IPS-18a (cell line): ENCODE measurements around the gene ANKFY1.

Experiments
- H3K27ac ChIP-seq: one replicate; pipeline ENCODE4 v1.5.1; 2013; ENCODE audit warnings: low read length
- H3K27me3 ChIP-seq: one replicate; pipeline ENCODE4 v1.6.1; 2013; ENCODE audit warnings: mild to moderate bottlenecking, low read length; ENCODE audit not compliant: control insufficient read depth, insufficient read depth
- H3K36me3 ChIP-seq: one replicate; pipeline ENCODE4 v1.6.1; 2013; ENCODE audit warnings: low read depth, low read length; ENCODE audit not compliant: control insufficient read depth
- H3K4me1 ChIP-seq: one replicate; pipeline ENCODE4 v1.6.1; 2013; ENCODE audit warnings: low read depth, low read length; ENCODE audit not compliant: control insufficient read depth
- H3K4me3 ChIP-seq: one replicate; pipeline ENCODE4 v1.5.1; 2013; ENCODE audit warnings: low read length
- H3K9ac ChIP-seq: one replicate; pipeline ENCODE4 v1.6.1; 2013; ENCODE audit warnings: mild to moderate bottlenecking, low read length, moderate library complexity
- H3K9me3 ChIP-seq: one replicate; pipeline ENCODE4 v1.6.1; 2013; ENCODE audit warnings: low read depth, low read length; ENCODE audit not compliant: control insufficient read depth

The ANKFY1 gene

DNA sequence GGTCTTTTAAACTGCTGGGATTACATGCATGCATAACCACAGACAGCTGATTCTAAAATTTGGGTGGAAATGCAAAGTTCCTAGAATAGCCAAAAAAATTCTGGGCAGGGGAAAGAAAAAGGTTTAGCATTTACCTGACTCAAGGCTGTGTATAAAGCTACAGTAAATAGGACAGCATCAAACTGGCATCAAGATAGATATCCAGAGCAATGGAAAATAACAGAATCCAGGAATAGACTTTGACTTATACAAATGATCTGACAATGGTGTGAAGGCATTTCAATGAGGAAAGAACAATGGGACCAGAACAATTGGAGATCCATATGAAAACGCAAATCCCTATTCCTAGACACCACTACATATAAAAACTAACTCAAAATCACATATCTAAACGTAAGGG lies 12.9 kb downstream of the ANKFY1 start:
- Histone ChIP-seq H3K27me3 (no peaks in the 10 kb centered on the region), H3K9ac (no peak overlapping the region), H3K4me3 (no peak overlapping the region), H3K36me3 (peaks cover 6% of the 10 kb centered on the region), H3K9me3 (no peaks in the 10 kb centered on the region), H3K27ac (no peak overlapping the region), H3K4me1 (peaks cover 17% of the 10 kb centered on the region)

DNA sequence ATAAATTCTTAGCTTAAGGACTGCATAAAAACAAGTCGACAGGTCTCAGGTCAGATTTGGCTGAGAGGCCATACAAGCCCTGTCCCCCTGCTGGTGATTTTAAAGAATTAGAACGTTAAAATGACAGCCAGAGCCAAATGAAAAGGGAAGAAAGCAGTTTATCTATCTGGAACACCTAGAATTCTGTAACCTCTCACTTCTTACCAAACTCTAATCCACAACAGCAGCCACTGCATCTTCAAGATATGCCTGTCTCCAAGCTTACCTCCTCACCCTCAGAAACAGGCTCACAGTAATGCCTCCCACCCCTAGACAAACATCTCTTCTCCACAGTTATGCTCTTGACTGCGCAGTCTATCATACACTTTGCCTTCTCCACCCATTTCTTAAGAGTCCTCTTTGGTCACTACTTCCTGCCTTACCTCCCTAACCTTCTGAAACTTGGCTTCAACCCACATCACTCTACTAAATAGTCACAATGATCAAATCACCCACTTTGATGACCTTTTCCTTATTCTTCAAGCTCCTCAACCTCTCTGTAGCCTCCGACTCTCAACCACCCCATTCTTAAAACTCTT lies 14.2 kb downstream of the ANKFY1 start:
- Histone ChIP-seq H3K4me3 (no peak overlapping the region), H3K27ac (no peak overlapping the region), H3K27me3 (no peaks in the 10 kb centered on the region), H3K9ac (no peak overlapping the region), H3K9me3 (no peaks in the 10 kb centered on the region), H3K4me1 (peaks cover 17% of the 10 kb centered on the region), H3K36me3 (peaks cover 6% of the 10 kb centered on the region)

DNA sequence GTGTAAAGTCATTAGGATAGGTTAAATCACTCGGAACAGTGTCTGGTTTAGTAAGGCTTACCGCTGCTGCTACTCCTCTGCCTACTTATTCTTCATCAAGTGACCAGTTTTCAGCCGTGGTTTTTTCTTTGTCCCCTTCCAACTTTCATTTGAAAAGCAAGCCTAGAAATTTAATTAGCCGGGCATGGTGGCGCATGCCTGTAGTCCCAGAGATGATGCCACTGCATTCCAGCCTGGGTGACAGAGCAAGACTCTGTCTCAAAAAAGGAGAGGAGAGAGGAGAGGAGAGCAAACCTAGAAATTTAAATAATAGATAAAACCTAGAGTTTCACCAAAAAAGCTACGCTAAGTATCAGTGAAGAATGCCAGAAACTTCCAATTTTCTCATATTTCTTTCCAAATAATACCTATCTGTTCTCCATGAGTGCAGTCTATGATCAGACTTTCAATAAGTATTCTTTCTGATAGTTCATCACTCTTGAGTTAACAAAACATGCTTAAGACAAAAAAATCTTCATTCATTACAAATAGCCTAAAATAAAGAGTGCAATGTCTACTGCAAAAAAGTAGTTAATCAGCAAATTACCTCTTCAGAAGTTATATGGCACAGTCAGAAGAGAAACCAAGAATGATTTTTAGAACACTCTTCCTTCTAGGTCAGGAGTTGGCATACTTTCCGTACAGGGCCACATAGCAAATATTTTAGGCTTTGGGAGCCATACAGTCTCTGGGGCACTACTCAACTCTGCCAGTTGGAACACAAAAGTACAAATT lies 15.1 kb downstream of the ANKFY1 start:
- Histone ChIP-seq H3K36me3 (peaks cover 6% of the 10 kb centered on the region), H3K27me3 (no peaks in the 10 kb centered on the region), H3K9ac (no peak overlapping the region), H3K27ac (no peak overlapping the region), H3K4me1 (peaks cover 17% of the 10 kb centered on the region), H3K9me3 (no peaks in the 10 kb centered on the region), H3K4me3 (no peak overlapping the region)

DNA sequence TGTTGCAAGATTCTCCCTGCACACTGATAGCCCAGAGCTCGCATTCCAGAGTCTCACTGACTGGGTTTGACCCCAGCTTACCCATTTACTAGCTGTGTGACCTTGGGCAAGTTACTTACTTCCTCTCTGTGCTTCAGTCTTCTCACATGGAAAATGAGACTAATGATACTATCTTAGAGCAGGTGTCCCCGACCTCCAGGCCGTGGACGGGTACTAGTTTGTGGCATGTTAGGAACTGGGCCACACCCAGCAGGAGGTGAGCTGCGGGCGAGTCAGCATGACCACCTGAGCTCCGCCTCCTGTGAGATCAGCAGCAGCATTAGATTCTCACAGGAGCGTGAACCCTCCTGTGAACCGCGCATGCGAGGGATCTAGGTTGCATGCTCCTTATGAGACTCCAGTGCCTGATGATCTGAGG lies 15.8 kb downstream of the ANKFY1 start:
- H3K9me3 ChIP-seq: no peaks in the 10 kb centered on the region
- H3K27ac ChIP-seq: no peak overlapping the region
- H3K4me1 ChIP-seq: peaks cover 17% of the 10 kb centered on the region
- H3K27me3 ChIP-seq: no peaks in the 10 kb centered on the region
- no peak overlapping the region for H3K4me3 ChIP-seq
- no peak overlapping the region for H3K9ac ChIP-seq
- H3K36me3 ChIP-seq: peaks cover 6% of the 10 kb centered on the region

DNA sequence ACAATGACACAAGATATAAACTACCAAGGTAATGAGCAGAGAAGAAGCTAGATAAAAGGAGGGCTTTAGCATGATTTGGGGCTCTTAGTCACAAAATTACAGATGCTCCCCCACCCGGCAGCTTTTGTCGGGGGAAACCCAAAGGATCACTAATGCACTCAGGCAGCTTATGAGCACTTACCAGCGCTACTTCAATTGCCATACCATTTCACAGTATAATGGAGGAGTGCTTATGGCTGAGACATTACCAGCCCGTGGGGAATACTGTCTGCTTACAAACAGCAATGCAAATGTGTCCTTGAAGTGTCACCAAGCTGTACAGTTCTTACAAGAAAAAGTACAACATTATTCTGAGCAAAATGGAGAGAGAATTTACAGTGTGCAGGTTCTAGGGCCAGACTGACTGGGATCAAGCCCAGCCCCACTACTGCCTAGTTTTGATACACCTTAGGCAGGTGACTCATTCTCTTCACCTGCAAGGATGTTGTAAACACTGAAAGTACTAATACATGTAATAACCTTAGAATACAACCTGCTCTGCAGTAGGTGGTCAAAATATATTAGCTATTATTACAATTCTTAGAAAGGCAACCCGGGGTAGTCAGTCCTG lies 16.3 kb downstream of the ANKFY1 start:
- Histone ChIP-seq H3K9ac (no peak overlapping the region), H3K9me3 (no peaks in the 10 kb centered on the region), H3K27ac (no peak overlapping the region), H3K4me3 (no peak overlapping the region), H3K36me3 (peaks cover 6% of the 10 kb centered on the region), H3K4me1 (peaks cover 17% of the 10 kb centered on the region), H3K27me3 (no peaks in the 10 kb centered on the region)

DNA sequence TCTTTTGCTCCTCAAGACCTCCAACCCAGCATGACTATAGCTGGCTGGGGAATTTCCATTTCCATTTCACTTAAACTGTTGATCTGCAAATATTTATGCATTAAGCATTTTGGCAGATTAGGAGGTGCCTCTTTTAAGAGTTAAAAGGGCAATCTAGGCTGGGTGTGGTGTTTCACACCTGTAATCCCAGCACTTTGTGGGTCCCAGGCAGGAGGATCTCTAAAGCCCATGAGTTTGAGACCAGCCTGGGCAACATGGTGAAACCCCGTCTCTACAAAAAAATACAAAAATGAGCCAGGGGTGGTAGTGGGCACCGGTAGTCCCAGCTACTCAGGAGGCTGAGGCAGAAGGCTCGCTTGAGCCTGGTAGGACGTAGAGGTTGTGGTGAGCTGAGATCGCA lies 17.1 kb downstream of the ANKFY1 start:
- Histone ChIP-seq H3K9ac (no peak overlapping the region), H3K4me3 (no peak overlapping the region), H3K9me3 (no peaks in the 10 kb centered on the region), H3K27ac (no peak overlapping the region), H3K27me3 (no peaks in the 10 kb centered on the region), H3K36me3 (peaks cover 6% of the 10 kb centered on the region), H3K4me1 (peaks cover 17% of the 10 kb centered on the region)

DNA sequence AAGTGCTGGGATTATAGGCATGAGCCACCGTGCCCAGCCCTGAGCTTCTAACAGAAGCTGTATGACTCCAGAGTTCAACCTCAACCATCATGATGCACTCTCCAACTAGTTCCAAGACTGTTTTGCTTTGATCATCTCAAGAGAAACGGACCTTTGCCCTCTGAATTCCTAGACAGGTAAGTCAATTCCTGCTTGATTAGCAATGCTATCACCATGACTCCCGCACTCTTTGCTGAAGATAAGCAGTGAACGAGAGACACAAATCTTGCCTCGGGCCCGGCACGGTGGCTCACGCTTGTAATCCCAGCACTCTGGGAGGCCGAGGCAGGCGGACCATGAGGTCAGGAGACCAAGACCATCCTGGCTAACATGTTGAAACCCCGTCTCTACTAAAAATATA lies 22.2 kb downstream of the ANKFY1 start:
- Histone ChIP-seq H3K4me1 (no peaks in the 10 kb centered on the region), H3K9ac (no peak overlapping the region), H3K27ac (no peak overlapping the region), H3K4me3 (no peak overlapping the region), H3K27me3 (no peaks in the 10 kb centered on the region), H3K9me3 (no peaks in the 10 kb centered on the region), H3K36me3 (peaks cover 21% of the 10 kb centered on the region)

DNA sequence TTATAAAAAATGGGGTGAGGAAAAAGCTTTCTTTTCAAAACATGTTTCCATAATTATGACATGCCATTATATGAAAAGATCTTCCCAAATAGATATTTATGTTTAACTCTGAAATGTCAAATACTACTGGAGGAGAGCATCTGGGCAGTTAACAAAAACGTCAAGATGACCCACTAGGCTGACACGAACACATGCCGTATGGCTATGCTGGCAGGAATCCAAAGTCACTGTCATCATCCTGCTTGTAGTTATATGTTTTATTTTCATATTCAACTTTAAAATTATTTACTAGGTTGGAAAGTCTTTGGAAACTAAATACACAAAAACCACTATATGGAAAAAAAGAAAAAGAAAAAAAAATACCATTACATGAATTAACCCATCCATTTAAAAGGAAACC lies 27.3 kb downstream of the ANKFY1 start:
- H3K36me3 ChIP-seq: peaks cover 52% of the 10 kb centered on the region
- no peaks in the 10 kb centered on the region for H3K27me3 ChIP-seq
- no peaks in the 10 kb centered on the region for H3K4me1 ChIP-seq
- H3K9me3 ChIP-seq: no peaks in the 10 kb centered on the region
- no peak overlapping the region for H3K27ac ChIP-seq
- H3K9ac ChIP-seq: no peak overlapping the region
- H3K4me3 ChIP-seq: no peak overlapping the region

DNA sequence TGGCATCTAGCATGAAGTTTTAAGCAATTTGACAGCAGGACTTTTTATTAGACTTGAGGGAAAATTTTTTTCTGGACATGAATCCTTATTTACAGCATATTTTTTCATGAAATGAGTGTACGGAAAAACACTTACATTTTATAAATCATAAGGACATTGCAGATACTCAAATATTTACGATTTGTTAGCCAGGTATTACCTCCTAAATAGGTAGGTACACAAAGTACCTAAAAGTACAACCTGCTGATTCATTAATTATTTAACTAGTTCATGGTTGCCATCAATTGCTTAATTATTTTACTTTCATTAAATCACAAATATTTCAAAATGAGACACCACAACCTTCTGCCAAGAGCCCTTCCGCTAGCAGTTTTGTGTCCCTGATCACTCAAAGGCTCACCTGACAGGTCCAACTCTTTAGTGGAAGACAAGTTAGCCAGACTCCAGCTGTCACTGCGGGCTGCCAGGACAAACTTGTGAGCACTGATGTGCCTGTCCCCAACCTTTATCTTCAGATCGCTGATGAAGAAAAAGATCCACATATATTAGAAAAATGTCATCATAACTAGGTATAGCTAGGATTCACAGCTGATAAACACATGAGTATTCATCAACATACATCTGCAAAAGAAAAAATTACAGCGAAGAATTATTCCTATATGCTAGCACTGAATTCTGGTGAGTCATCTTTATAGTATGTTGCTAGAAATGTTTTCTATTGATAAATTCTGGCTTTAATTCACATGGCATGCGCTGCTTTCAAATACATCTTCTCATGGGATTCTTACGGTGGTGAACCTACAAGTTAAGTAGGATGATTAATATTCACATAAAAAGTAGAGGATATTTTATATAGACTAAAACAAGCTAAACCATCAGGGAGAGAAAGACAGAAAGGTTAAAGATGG lies 28.2 kb downstream of the ANKFY1 start:
- Histone ChIP-seq H3K36me3 (peaks cover 47% of the 10 kb centered on the region), H3K4me1 (no peaks in the 10 kb centered on the region), H3K9me3 (no peaks in the 10 kb centered on the region), H3K4me3 (no peak overlapping the region), H3K27me3 (no peaks in the 10 kb centered on the region), H3K27ac (no peak overlapping the region), H3K9ac (no peak overlapping the region)

DNA sequence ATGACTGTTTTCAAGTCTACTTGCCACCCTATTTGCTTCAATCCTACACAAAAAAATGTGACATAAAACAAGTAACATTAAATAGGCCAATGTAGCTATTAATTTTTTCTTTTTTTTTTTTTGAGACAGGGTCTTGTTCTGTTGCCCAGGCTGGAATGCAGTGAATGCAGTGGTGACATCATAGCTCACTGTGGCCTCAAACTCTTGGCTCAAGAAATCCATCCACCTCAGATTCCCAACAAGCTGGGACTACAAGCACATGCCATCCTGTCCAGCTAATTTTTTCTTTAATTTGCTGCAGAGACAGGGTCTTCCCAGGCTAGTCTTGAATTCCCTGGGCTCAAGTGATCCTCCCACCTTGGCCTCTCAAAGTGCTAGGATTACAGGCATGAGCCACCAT lies 29.4 kb downstream of the ANKFY1 start:
- Histone ChIP-seq H3K9me3 (no peaks in the 10 kb centered on the region), H3K9ac (no peak overlapping the region), H3K36me3 (peaks cover 39% of the 10 kb centered on the region), H3K27me3 (no peaks in the 10 kb centered on the region), H3K4me1 (no peaks in the 10 kb centered on the region), H3K4me3 (no peak overlapping the region), H3K27ac (no peak overlapping the region)

DNA sequence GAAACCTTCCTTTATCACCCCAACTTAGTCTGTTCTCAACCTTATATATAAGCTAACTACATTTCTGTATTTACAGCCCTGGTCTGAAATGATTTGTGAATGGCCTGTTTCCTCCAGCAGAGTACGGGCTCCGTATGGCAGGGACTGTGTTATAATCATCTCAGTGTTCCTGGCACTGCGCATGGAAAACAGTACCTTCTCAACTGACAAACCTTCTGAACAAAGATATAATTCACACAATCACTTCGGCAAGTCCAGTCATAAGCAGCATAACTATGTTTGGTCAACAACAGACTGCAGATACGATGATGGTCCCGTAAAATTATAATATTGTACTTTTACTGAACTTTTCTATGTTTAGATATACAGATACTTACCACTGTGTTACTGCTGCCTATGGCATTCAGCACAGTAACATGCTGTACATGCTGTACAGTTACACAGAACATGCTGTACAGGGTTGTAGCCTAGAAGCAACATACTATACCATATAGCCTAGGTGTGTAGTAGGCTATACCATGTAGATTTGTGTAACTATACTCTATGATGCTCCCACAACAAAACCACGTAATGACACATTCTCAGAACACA lies 30.0 kb downstream of the ANKFY1 start:
- Histone ChIP-seq H3K27ac (no peak overlapping the region), H3K4me3 (no peak overlapping the region), H3K4me1 (no peaks in the 10 kb centered on the region), H3K27me3 (no peaks in the 10 kb centered on the region), H3K36me3 (peaks cover 37% of the 10 kb centered on the region), H3K9me3 (no peaks in the 10 kb centered on the region), H3K9ac (no peak overlapping the region)
